Measurements from ENCODE around the gene NFYA.

Gene NFYA

DNA sequence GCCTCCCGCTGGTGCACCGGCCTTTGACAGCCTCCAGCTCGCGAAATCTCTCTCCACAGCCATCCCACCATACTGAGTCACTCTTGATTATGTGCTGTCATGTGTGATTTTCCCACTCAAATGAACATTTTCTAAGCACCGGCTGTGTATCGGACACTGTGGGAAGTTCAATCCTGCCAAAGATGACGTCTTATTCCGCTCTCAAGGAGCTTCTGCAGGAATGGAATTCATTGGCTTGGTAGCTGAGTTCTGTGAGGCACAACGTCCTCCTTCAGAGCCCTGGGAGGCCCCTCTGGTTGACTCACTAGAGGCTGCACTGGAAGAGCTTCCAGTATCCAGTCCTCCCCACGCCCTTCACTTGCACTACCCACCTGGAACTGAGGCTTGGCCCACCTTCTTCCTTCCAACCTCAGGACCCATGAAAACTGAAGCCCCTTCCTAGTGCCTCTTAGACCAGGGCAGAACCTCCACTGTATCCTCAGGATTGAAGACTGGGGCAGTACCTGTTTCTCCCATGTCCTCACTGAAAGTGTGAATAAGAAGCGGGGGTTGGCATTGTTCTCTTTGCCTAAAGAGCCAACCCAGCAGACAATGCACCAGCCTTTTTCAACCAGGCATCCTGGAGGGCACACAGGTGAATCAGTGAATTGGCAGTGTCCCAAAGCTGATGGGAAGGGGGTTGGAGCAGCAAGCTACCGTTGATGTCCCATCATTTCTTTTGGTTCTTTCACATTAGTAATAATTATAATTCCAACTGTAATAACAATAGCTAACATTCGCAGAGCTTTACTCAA lies 35.5 kb upstream of the NFYA start:
- Histone ChIP-seq H3K4me1 (ENCODE audit: control insufficient read depth, insufficient read depth, low read length, poor library complexity, severe bottlenecking) (peaks cover 25% of the 10 kb centered on the region), H3K4me3 (ENCODE audit: extremely low read depth, insufficient read depth, low read length, poor library complexity, severe bottlenecking) (no peak overlapping the region), H3K27ac (ENCODE audit: low read depth, low read length, severe bottlenecking) (no peak overlapping the region), H3K36me3 (ENCODE audit: control insufficient read depth, insufficient read depth, low read length) (no peaks in the 10 kb centered on the region), H3K9me3 (ENCODE audit: control insufficient read depth, low read length) (no peaks in the 10 kb centered on the region)
- 91 to 92% methylated on average over 10 to 13 of the region's 13 CpGs for WGBS, 2 experiments (ENCODE audit: insufficient coverage in 2 of 2)

GRCh38 chr6:41038205-41038604 lies 34.6 kb upstream of the NFYA start:
- Histone ChIP-seq H3K36me3 (ENCODE audit: control insufficient read depth, insufficient read depth, low read length) (no peaks in the 10 kb centered on the region), H3K27ac (ENCODE audit: low read depth, low read length, severe bottlenecking) (no peak overlapping the region), H3K9me3 (ENCODE audit: control insufficient read depth, low read length) (no peaks in the 10 kb centered on the region), H3K4me3 (ENCODE audit: extremely low read depth, insufficient read depth, low read length, poor library complexity, severe bottlenecking) (no peak overlapping the region), H3K4me1 (ENCODE audit: control insufficient read depth, insufficient read depth, low read length, poor library complexity, severe bottlenecking) (peaks cover 25% of the 10 kb centered on the region)
- 94 to 100% methylated on average over 2 to 3 of the region's 3 CpGs for WGBS, 2 experiments (ENCODE audit: insufficient coverage in 2 of 2)

- Histone ChIP-seq H3K36me3 (ENCODE audit: control insufficient read depth, insufficient read depth, low read length) (no peaks in the 10 kb centered on the region), H3K4me1 (ENCODE audit: control insufficient read depth, insufficient read depth, low read length, poor library complexity, severe bottlenecking) (peaks cover 25% of the 10 kb centered on the region), H3K4me3 (ENCODE audit: extremely low read depth, insufficient read depth, low read length, poor library complexity, severe bottlenecking) (no peak within 1 kb of the TSS), H3K9me3 (ENCODE audit: control insufficient read depth, low read length) (no peaks in the 10 kb centered on the region), H3K27ac (ENCODE audit: low read depth, low read length, severe bottlenecking) (no peak within 1 kb of the TSS)
- 78 to 81% methylated on average over 9 to 10 of the region's 10 CpGs for WGBS, 2 experiments (ENCODE audit: insufficient coverage in 2 of 2)
Measured at GRCh38 chr6:41039060-41039998, 33.4 kb upstream of the NFYA start, which contains the start of gene UNC5CL. TSS of gene UNC5CL (minus strand) at chr6:41039221. CDS start at chr6:41035074, 4,147 bp downstream.

GRCh38 chr6:41040101-41040939 lies 32.5 kb upstream of the NFYA start:
- 53 to 88% methylated on average over 2 to 4 of the region's 6 CpGs for WGBS, 2 experiments (ENCODE audit: insufficient coverage in 2 of 2)

GRCh38 chr6:41040940-41041536 lies 31.7 kb upstream of the NFYA start:
- no peak overlapping the region for H3K27ac ChIP-seq (ENCODE audit: low read depth, low read length, severe bottlenecking)
- no peak overlapping the region for H3K4me3 ChIP-seq (ENCODE audit: extremely low read depth, insufficient read depth, low read length, poor library complexity, severe bottlenecking)
- H3K9me3 ChIP-seq (ENCODE audit: control insufficient read depth, low read length): no peaks in the 10 kb centered on the region
- no CpG with 5 or more reads among the region's 1 CpG for WGBS, 2 experiments (ENCODE audit: insufficient coverage in 2 of 2)
- H3K36me3 ChIP-seq (ENCODE audit: control insufficient read depth, insufficient read depth, low read length): no peaks in the 10 kb centered on the region
- H3K4me1 ChIP-seq (ENCODE audit: control insufficient read depth, insufficient read depth, low read length, poor library complexity, severe bottlenecking): peaks cover 25% of the 10 kb centered on the region

More at GRCh38 chr6:41040101-41040939, 32.5 kb upstream of the NFYA start:
- Histone ChIP-seq H3K4me3 (ENCODE audit: extremely low read depth, insufficient read depth, low read length, poor library complexity, severe bottlenecking) (no peak overlapping the region), H3K4me1 (ENCODE audit: control insufficient read depth, insufficient read depth, low read length, poor library complexity, severe bottlenecking) (peaks cover 25% of the 10 kb centered on the region), H3K36me3 (ENCODE audit: control insufficient read depth, insufficient read depth, low read length) (no peaks in the 10 kb centered on the region), H3K9me3 (ENCODE audit: control insufficient read depth, low read length) (no peaks in the 10 kb centered on the region), H3K27ac (ENCODE audit: low read depth, low read length, severe bottlenecking) (peak overlapping the region; percentile 51)

DNA sequence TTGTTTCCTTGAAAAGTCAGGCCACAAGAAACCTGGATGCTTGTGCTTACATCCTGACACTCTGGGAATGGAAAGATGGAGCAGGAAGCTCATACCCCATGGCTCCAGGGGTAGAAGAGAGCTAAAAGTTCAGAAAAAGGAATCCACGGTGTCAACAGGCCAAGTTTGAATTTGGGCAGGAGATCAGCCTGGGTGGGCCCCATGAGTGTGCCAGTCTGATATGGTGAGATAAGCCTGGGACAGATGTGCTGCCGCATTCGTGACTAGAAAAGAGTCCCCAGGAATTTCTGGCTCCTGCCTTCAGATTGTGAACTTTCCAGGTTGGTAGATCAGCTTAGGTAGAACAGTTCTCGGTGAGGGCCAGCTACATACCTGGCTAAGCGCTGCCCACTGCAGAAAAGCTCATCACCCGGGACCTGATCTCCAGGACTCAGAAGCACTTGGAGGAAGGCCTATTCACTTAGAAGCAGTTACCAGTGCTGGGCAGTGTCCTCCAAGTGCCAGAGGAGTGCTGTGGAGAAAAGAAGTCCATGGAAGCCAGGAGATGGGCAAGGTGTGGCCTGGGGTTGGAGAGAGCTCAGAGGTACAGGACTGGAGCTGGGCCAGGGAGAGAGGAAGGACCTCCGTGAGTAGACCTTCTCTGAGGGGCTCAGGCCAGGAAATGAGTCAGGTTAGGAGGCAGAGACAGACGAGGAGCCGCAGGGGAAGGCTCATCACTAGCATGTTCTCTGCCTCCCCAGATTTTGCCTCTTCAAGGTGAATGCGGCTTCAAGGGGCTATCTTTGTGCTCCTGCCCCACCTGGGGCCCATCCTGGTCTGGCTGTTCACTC lies 30.3 kb upstream of the NFYA start, which contains the start of gene TSPO2:
Gene TSPO2 (plus strand): TSS at position 242 of the 830 bp plus-strand sequence. CDS start 519 bp downstream, at position 761.
- Histone ChIP-seq H3K36me3 (ENCODE audit: control insufficient read depth, insufficient read depth, low read length) (no peaks in the 10 kb centered on the region), H3K4me1 (ENCODE audit: control insufficient read depth, insufficient read depth, low read length, poor library complexity, severe bottlenecking) (peaks cover 25% of the 10 kb centered on the region), H3K4me3 (ENCODE audit: extremely low read depth, insufficient read depth, low read length, poor library complexity, severe bottlenecking) (no peak within 1 kb of the TSS), H3K9me3 (ENCODE audit: control insufficient read depth, low read length) (no peaks in the 10 kb centered on the region), H3K27ac (ENCODE audit: low read depth, low read length, severe bottlenecking) (no peak within 1 kb of the TSS)
- WGBS, 2 experiments (ENCODE audit: insufficient coverage in 2 of 2): 91 to 96% methylated on average over 10 of the region's 10 CpGs

DNA sequence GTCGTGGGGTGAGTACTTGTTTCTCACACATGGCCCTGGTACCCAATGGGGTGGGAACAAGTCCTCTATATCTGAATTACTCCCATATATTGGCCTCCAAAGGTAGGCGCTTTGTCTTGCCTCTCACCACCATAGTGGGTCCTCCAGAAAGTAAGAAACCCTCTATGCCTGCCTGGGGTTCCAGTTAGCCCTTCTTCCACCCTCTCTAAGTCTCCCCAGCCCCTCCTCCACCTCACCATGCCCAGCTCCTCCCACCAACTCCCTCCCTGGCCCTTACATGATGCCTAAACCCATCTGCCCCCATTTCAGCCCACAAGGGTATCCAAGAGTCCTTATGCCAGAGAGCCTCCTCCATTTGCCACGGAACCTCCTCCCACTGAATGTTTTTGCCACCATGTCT lies 29.6 kb upstream of the NFYA start:
- Histone ChIP-seq H3K4me3 (ENCODE audit: extremely low read depth, insufficient read depth, low read length, poor library complexity, severe bottlenecking) (no peak overlapping the region), H3K36me3 (ENCODE audit: control insufficient read depth, insufficient read depth, low read length) (no peaks in the 10 kb centered on the region), H3K27ac (ENCODE audit: low read depth, low read length, severe bottlenecking) (no peak overlapping the region), H3K9me3 (ENCODE audit: control insufficient read depth, low read length) (no peaks in the 10 kb centered on the region), H3K4me1 (ENCODE audit: control insufficient read depth, insufficient read depth, low read length, poor library complexity, severe bottlenecking) (peaks cover 25% of the 10 kb centered on the region)
- 94 to 95% methylated on average over 3 of the region's 3 CpGs for WGBS, 2 experiments (ENCODE audit: insufficient coverage in 2 of 2)

DNA sequence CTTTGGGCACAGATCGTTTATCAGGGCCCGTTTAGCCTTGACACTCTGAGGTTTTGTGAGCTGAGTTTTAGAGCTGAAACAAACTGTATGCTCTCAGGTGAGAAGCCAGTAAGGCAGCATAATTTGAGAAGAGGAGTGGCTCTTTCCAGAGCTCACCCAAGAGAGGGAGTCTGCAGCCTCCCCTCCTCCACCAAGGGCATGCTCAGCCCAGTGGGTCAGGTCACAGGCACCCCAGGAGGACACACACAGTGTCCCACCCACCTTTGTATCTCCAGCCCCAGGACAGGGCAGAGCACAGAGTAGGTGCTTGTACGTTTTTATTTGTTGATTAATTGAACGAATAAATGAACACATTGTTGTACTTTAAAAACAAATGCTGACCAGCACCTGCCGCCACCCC lies 27.1 kb upstream of the NFYA start:
- Histone ChIP-seq H3K36me3 (ENCODE audit: control insufficient read depth, insufficient read depth, low read length) (no peaks in the 10 kb centered on the region), H3K4me3 (ENCODE audit: extremely low read depth, insufficient read depth, low read length, poor library complexity, severe bottlenecking) (no peak overlapping the region), H3K4me1 (ENCODE audit: control insufficient read depth, insufficient read depth, low read length, poor library complexity, severe bottlenecking) (peaks cover 20% of the 10 kb centered on the region), H3K27ac (ENCODE audit: low read depth, low read length, severe bottlenecking) (no peak overlapping the region), H3K9me3 (ENCODE audit: control insufficient read depth, low read length) (no peaks in the 10 kb centered on the region)
- 75 to 90% methylated on average over 2 of the region's 5 CpGs for WGBS, 2 experiments (ENCODE audit: insufficient coverage in 2 of 2)

DNA sequence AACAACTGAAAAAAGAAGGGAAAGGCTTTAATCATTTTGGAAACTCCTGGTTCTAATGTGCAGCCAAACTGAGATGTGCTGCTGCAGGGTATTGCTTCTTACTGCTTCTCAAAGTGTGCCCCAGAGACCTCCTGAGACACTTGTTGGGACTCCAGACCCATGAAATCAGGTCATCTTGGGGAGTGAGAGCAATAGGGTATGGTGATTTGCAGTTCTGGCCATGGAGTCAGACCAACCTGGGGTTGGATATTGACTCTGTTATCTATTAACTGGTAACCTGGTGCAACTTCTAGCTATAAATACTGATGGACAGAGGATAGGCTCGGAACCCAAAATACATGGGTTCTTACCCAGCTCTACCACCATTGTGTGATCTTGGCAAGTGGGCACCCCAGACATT lies 26.7 kb upstream of the NFYA start:
- H3K36me3 ChIP-seq (ENCODE audit: control insufficient read depth, insufficient read depth, low read length): no peaks in the 10 kb centered on the region
- H3K4me1 ChIP-seq (ENCODE audit: control insufficient read depth, insufficient read depth, low read length, poor library complexity, severe bottlenecking): peaks cover 16% of the 10 kb centered on the region

More for the DNA sequence above, 26.7 kb upstream of the NFYA start:
- H3K9me3 ChIP-seq (ENCODE audit: control insufficient read depth, low read length): no peaks in the 10 kb centered on the region
- no peak overlapping the region for H3K27ac ChIP-seq (ENCODE audit: low read depth, low read length, severe bottlenecking)
- WGBS, 2 experiments (ENCODE audit: insufficient coverage in 2 of 2): no CpG with 5 or more reads among the region's 1 CpG
- no peak overlapping the region for H3K4me3 ChIP-seq (ENCODE audit: extremely low read depth, insufficient read depth, low read length, poor library complexity, severe bottlenecking)
